Glutamatergic neuron (in vitro differentiated cells): Measurements from ENCODE around the gene TRAK1. TPM values are rescaled to one million over a fixed set of nuclear protein-coding genes. Genes with fewer than 3 reads are reported as not detected.
A peak's percentile ranks its signal among the peaks of the same experiment; 100 is the strongest.

Source experiments
- DNase-seq: peaks from one replicate; pipeline ENCODE4 v3.0.0; 2022
- H3K27ac Mint-ChIP-seq: one replicate; pipeline ENCODE4 v1.8.0; 2020; ENCODE audit warnings: mild to moderate bottlenecking, mixed read lengths, inconsistent platforms; ENCODE audit not compliant: unreplicated experiment
- H3K27me3 Mint-ChIP-seq: one replicate; pipeline ENCODE4 v1.8.0; 2020; ENCODE audit warnings: mild to moderate bottlenecking, moderate library complexity, mixed read lengths, inconsistent platforms; ENCODE audit not compliant: unreplicated experiment
- H3K36me3 Mint-ChIP-seq: one replicate; pipeline ENCODE4 v1.8.0; 2020; ENCODE audit warnings: mild to moderate bottlenecking, mixed read lengths, inconsistent platforms; ENCODE audit not compliant: unreplicated experiment
- H3K4me1 Mint-ChIP-seq: one replicate; pipeline ENCODE4 v1.8.0; 2020; ENCODE audit warnings: mild to moderate bottlenecking, low read depth, mixed read lengths, inconsistent platforms; ENCODE audit not compliant: unreplicated experiment
- H3K4me3 Mint-ChIP-seq: one replicate; pipeline ENCODE4 v1.8.0; 2020; ENCODE audit warnings: mild to moderate bottlenecking, mixed read lengths, inconsistent platforms; ENCODE audit not compliant: unreplicated experiment
- H3K9me3 Mint-ChIP-seq: one replicate; pipeline ENCODE4 v1.8.0; 2020; ENCODE audit warnings: mild to moderate bottlenecking, moderate library complexity, mixed read lengths, inconsistent platforms; ENCODE audit not compliant: unreplicated experiment
- CTCF ChIP-seq: fragments of 200-600 bp; sonication (generic); IDR thresholded peaks from one replicate; pipeline ENCODE4 v1.5.0; 2021; ENCODE audit not compliant: partially characterized antibody, unreplicated experiment
- total RNA-seq: library from RNA; stranded (reverse); fragmentation: NEBNext Ultra II Directional; extraction: Animal tissue kit (Norgen Biotek cat#: 25700); gene quantifications from one replicate; pipeline ENCODE4 v1.2.1, GENCODE V29; 2021; ENCODE audit not compliant: unreplicated experiment

Gene TRAK1
- total RNA-seq, 1 donor from 2014 or later, result 308 TPM

- no peak for DNase-seq
- Mint-ChIP-seq H3K27me3 (peaks cover 9% of the 10 kb centered on the region), H3K27ac (peak overlapping the region; percentile 80), H3K9me3 (peaks cover 29% of the 10 kb centered on the region), H3K4me3 (peak overlapping the region; percentile 47), H3K36me3 (peaks cover 5% of the 10 kb centered on the region), H3K4me1 (peaks cover 17% of the 10 kb centered on the region)
- no peak for TF ChIP-seq CTCF
Observed at GRCh38 chr3:42184651-42185443, 93.7 kb downstream of the TRAK1 start.

GRCh38 chr3:42187936-42188335, 96.8 kb downstream of the TRAK1 start:
- Mint-ChIP-seq H3K27ac (peak overlapping the region; percentile 85), H3K9me3 (peaks cover 36% of the 10 kb centered on the region), H3K27me3 (peaks cover 13% of the 10 kb centered on the region), H3K4me1 (peaks cover 28% of the 10 kb centered on the region), H3K36me3 (peaks cover 5% of the 10 kb centered on the region), H3K4me3 (no peak overlapping the region)
- no peak for DNase-seq
- TF ChIP-seq CTCF, result no peak

GRCh38 chr3:42188376-42188775, 97.2 kb downstream of the TRAK1 start:
- Mint-ChIP-seq H3K27ac (peak overlapping the region; percentile 85), H3K9me3 (peaks cover 36% of the 10 kb centered on the region), H3K4me3 (no peak overlapping the region), H3K27me3 (peaks cover 13% of the 10 kb centered on the region), H3K36me3 (peaks cover 5% of the 10 kb centered on the region), H3K4me1 (peaks cover 28% of the 10 kb centered on the region)
- no peak for DNase-seq
- TF ChIP-seq CTCF, result no peak

- peaks cover 24% of the 10 kb centered on the region for H3K4me1 Mint-ChIP-seq
- DNase-seq, result no peak
- peaks cover 5% of the 10 kb centered on the region for H3K36me3 Mint-ChIP-seq
- no peak overlapping the region for H3K4me3 Mint-ChIP-seq
- peaks cover 13% of the 10 kb centered on the region for H3K27me3 Mint-ChIP-seq
- peak overlapping the region; percentile 85 for H3K27ac Mint-ChIP-seq
- TF ChIP-seq CTCF, result no peak
- H3K9me3 Mint-ChIP-seq, result peaks cover 36% of the 10 kb centered on the region
Observed at GRCh38 chr3:42189001-42189460, 97.9 kb downstream of the TRAK1 start.

GRCh38 chr3:42189736-42190135, 98.6 kb downstream of the TRAK1 start:
- H3K36me3 Mint-ChIP-seq, result peaks cover 5% of the 10 kb centered on the region

More at GRCh38 chr3:42189736-42190135, 98.6 kb downstream of the TRAK1 start:
- Mint-ChIP-seq H3K27ac (no peak overlapping the region), H3K4me1 (peaks cover 19% of the 10 kb centered on the region), H3K9me3 (peaks cover 33% of the 10 kb centered on the region), H3K27me3 (peaks cover 15% of the 10 kb centered on the region), H3K4me3 (no peak overlapping the region)
- no peak for DNase-seq
- TF ChIP-seq CTCF, result no peak
